RWPE1 (cell line): ENCODE data around the gene KCNMB1.

ENCODE experiments used
- CTCF ChIA-PET: fragments of 350-600 bp; sonication (Branson Sonifier 250); formaldehyde crosslinking; extraction: SDS; loops from one replicate; lab custom pipeline; 2021; lab: Yijun Ruan, JAX
- POLR2A ChIA-PET: fragments of 400-600 bp; formaldehyde crosslinking; extraction: SDS; loops from one replicate; lab custom pipeline; 2020; ENCODE audit warnings: antibody characterized with exemption; ENCODE audit not compliant: low non-redundant PET; lab: Yijun Ruan, JAX
- DNase-seq: peaks from one replicate; pipeline ENCODE4 v3.0.0; 2012; ENCODE audit warnings: low spot score
- H3K27ac ChIP-seq: fragments of 450-650 bp; 2 replicates; pipeline ENCODE4 v1.5.1; 2017
- TF ChIP-seq, protein P1 (sequence below): fragments of 450-650 bp; conservative IDR thresholded peaks from 2 replicates; pipeline ENCODE4 v1.5.1; 2017; ENCODE audit warnings: low read depth, mild to moderate bottlenecking

Gene KCNMB1

DNA sequence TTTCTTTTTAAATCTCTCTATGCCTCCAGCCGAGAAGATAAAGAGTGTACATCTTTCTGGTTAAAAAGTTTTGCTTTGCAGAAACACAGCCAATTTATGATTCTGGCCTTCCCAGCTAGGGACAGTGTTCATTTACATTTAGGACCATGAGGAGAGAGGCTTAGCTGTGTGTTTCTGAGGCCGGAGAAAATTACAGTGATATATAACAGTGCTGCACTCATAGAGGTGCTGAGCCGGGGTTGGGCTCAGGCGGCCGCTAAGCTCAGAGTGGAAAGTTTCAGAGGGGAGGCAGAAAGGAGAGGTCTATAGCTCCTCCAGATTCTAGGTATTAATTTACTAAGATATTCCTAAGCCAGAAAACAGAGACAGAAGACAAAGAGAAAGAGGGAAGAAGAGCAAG is 54.5 kb downstream of the KCNMB1 start:
- TF ChIP-seq, protein P1, sequence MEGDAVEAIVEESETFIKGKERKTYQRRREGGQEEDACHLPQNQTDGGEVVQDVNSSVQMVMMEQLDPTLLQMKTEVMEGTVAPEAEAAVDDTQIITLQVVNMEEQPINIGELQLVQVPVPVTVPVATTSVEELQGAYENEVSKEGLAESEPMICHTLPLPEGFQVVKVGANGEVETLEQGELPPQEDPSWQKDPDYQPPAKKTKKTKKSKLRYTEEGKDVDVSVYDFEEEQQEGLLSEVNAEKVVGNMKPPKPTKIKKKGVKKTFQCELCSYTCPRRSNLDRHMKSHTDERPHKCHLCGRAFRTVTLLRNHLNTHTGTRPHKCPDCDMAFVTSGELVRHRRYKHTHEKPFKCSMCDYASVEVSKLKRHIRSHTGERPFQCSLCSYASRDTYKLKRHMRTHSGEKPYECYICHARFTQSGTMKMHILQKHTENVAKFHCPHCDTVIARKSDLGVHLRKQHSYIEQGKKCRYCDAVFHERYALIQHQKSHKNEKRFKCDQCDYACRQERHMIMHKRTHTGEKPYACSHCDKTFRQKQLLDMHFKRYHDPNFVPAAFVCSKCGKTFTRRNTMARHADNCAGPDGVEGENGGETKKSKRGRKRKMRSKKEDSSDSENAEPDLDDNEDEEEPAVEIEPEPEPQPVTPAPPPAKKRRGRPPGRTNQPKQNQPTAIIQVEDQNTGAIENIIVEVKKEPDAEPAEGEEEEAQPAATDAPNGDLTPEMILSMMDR: no peak
- ChIA-PET CTCF (interaction anchor here (0.8 kb wide), 1 partner anchor 15 kb away, joined by 4 read pairs; no protein-coding TSS in a partner anchor), POLR2A (no interaction called here)
- DNase-seq: no peak
- no peak overlapping the region for H3K27ac ChIP-seq

DNA sequence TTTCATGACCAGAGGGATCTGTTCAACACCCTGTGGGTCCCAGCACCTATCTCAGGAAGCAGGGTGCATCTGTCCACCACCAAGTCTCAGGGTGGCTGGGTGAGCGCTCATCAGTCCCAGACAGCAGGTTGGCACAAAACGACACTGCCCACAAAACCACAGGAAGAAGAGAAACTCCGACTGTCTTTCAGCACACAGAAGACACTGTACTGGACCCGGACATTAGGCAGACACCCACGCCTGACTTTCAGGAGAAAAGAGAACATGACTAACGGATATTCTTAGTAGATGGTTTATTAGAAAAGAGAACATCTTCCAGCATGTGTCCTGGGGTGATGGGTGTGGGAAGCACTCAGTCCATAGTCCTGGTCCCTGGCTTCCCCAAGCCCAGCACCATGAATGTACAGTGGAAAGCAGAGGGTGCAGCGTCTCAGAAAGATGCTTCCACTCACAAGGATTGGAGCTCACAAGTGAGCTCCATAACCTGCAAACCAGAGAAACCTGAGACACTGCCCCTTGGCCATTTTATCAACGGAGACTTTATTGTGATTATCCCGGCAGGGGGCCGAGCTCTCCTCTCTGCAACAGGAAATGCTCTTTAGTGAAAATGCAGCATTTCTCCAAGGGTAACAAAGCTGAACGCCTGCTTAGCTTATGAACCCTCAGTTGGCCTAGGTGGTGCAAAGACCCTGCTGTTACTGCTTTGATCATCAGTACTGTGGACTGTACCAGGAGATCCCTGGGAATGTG is 55.8 kb downstream of the KCNMB1 start:
- H3K27ac ChIP-seq: no peak overlapping the region
- ChIA-PET CTCF (interaction anchor here (0.9 kb wide), 1 partner anchor 267 kb away, joined by 3 read pairs; no protein-coding TSS in a partner anchor), POLR2A (no interaction called here)
- no peak for DNase-seq
- TF ChIP-seq, protein P1: no peak

DNA sequence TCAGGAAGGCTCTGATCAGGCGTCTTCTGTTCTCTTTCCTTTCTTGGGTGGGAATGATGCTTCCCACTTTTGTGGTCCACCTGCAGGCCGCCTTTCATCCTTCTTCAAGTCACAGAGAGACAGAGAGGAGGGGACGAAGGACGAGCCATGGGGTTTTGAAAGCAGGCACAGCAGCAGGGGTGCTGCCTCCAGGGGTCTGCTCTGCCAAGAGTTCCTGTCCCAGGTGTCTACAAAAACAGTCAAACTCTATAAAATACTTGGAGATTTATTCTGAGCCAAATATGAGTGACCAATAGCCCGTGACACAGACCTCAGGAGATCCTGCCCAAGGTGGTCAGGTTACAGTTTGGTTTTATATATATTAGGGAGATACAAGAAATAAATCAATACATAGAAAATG is 57.1 kb downstream of the KCNMB1 start:
- CTCF ChIA-PET: interaction anchor here (1.2 kb wide), 1 partner anchor 106 kb away, joined by 3 read pairs; no protein-coding TSS in a partner anchor

DNA sequence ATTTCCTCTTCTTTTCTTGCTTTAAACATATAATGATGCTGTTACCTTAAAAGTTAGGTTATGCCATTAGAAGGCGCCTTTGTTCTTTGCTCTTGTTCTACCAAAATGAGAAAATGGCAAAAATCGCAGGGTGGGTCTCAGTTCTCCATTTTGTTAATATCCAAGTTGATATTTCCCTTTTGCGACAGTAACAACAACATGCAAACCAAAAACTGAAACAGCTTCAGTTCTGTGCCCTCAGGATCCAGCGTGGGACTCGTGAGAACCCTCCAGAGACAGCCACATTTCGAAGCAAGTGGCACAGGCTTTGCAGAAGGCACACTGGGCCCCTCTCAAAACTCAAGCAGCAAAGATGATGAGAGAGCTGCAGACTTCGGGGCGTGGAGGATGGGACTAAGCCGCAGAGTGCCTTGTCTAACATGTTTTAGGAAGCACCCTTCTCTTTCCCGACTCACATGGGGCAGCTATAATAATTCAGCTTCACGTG is 58.6 kb downstream of the KCNMB1 start:
- ChIA-PET POLR2A (no interaction called here), CTCF (interaction anchor here (0.7 kb wide), 1 partner anchor 323 kb away, joined by 3 read pairs; no protein-coding TSS in a partner anchor)
- TF ChIP-seq, protein P1: no peak
- H3K27ac ChIP-seq: no peak overlapping the region
- DNase-seq: no peak

More for the DNA sequence above, 57.1 kb downstream of the KCNMB1 start:
- TF ChIP-seq, protein P1: no peak
- POLR2A ChIA-PET: no interaction called here
- DNase-seq: no peak
- no peak overlapping the region for H3K27ac ChIP-seq

DNA sequence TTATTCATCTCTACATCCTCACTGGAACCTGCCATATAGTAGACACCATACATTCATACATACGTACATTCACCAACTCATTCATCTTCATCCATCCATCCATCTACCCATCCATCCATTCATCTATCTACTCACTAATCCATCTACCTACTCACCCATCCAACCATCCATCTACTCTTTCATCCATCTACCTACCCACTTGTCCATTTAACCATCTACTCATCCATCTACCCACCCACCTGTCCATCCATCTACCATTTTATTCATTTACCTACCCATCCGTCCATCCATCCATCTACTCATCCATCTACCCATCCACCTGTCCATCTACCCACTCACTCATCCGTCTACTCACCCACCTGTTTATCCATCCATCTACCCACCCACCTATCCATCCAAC is 59.6 kb downstream of the KCNMB1 start:
- ChIA-PET CTCF (no interaction called here), POLR2A (no interaction called here)
- TF ChIP-seq, protein P1: no peak
- no peak overlapping the region for H3K27ac ChIP-seq
- DNase-seq: no peak

DNA sequence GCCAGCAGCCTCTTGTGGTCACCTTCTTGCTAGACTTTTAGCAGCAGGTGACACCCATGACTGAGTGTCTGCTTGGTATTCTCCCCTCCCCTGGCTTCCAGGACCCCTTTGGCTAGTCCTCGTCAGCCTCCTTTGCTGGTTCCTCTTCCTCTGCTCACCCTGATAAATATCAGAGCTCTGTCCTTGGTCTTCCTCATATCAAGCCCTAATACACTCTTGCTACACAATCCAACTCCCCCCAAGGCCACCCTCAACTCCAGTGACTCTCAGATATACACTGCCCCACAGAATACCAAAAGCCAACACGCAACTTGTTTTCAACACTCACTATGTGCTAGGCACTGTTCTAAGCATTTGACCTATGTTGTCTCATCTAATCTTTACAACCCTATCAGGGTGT is 61.3 kb downstream of the KCNMB1 start:
- TF ChIP-seq, protein P1: no peak
- no peak for DNase-seq
- no peak overlapping the region for H3K27ac ChIP-seq
- ChIA-PET CTCF (interaction anchor here (0.6 kb wide), 1 partner anchor 81 kb away, joined by 3 read pairs; no protein-coding TSS in a partner anchor), POLR2A (no interaction called here)
